NCI-H526 (cell line): ENCODE measurements around the gene SLC25A12.
"Not testable (repeated sequence)": the region's sequence is repeated elsewhere in the genome, so short reads cannot be mapped to it uniquely, and the experiment has no call there.

Experiments
- DNase-seq, 2 experiments: peaks; one replicate each; lab custom pipeline; 2025; lab: John Stamatoyannopoulos, UW

The SLC25A12 gene

DNA sequence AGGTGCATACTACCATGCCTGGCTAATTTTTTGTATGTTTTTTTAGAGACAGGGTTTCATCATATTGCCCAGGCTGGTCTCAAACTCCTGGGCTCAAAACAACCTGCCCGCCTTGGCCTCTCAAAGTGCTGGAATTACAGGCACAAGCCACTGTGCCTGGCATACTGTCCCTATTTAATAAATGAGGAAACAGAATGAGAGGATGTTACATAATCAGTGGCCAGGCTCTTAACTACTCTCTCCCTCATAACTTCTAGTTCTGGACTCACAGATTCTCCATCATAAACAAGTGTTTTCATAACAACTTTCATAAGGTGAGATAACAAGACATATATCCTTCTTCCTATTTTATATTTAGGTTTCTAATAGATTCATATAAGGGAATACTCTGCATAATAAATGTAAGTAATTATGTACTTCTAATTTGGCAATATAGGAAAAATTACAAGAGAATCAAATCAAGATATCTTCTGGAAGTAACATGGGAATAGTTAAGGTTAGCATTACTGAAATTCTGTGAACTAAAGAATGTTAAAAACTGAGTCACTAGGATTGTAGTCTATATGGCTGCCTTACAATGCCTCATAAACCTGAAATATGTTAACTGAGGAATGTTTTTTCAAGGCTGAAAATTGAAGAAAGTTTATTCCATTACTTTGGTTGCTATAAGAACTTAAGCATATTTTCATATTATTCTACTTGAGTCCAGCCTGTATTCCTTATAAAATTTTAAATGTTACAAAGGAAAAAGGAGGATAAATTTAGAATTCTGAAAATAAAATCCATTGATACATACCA, 71.3 kb downstream of the SLC25A12 start:
- no peak for DNase-seq

DNA sequence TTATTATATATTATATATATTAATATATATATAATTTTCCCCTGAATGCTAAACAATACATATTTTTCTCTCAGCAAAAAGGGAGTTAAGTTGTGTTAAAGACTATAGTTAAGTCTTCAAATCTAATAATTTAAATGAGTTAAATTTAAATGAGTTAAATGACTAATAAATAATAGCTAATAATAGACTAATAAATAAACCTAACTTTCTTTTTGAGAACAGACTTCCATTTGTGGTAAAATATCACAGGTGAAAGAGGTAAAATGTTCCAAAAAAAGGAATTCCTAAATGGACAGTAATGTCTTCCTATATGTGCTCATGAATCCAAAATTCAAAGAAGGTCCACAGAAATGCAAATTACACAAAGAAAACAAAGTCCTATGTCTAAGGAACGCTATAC, 74.6 kb downstream of the SLC25A12 start:
- DNase-seq = no peak

DNA sequence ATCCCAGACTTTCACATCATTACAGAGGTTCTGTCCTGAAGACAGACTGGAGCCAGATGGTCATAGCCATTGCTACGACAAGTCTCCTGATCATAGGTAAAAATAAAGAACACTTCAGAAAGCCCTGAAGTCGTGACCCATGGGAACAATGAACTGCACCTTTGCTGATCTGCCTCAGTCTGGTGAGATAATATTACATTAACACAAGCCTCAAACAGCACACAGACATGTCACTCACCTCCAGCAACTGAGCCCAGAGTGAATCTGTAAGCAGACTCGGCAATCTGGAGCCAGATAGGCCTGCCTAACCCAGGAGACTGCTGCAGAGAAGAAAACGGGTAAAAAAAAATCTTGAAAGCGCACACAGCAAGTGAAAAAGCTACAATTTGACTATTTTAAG, 79.2 kb downstream of the SLC25A12 start:
- no peak for DNase-seq

DNA sequence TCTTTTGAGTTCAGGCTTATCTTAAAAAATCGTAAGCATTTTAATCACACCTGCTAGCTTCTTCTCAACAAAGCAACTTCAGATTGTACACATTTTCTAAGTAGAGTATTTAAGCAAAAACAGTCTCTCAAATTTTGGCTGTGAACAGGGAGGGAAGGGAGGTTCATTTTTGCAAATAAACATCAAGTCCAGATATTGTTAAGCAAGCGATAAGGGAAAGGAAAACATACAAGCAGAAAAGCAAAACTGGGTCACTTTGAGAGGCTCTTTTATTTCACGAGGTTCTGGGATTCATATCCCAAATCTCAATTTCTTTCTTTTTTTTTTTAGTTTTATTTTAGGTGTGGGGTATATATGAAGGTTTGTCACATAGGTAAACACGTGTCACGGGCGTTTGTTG, 79.9 kb downstream of the SLC25A12 start:
- no peak for DNase-seq

DNA sequence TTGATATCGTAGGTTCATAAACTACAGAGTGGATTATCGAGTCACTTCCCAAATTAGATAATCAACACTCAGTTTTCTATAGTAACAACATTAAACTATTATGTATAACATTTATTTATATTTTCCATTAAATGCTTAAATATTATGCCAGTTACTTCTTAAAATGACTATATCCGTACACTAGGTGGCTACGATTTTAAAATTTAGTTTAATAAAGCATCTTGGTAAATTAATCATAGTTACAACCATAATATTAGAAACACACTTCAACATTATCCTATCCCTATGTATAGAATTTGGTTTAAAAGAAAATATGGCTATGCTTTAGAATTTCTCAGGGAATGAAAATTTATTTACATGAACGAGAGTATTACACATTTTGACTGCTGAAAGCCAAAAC, 80.3 kb downstream of the SLC25A12 start:
- no peak for DNase-seq

DNA sequence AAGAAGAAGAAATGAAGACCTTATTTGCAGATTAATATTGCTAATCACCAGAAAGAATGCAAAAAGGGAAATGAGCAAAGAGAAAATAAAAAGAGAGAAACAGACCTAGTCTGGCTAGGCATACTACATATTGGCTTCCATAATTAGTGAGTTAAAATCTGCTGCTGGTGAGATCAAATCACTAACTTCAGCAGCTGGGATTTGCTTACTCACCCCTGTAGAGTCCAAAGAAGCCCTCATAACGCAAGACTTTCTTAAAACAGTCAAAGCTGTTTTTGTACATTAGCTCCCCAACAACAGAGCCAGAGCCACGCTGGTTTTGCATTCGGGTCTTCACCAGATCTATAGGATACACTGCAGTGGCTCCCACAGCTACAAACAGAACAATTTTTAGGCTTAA, 80.9 kb downstream of the SLC25A12 start:
- no peak for DNase-seq

DNA sequence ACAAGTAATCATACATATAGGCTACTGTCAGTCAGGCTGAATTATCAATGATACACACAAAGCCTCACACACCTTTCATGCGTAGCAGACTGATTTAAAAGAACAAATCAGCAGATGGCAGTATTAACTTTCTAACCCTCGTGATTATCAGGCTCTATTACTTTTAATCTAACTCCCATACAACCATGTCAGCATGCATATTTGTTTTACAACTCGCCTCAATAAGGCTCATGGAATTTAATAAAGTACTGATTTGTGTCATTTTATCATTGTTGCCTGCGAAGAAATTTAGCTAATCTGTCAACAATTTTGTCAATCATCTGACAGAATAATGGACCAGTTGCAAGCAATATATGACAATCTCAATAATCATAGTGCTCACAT, 82.8 kb downstream of the SLC25A12 start:
- peak; percentile 12 to 71 for DNase-seq

DNA sequence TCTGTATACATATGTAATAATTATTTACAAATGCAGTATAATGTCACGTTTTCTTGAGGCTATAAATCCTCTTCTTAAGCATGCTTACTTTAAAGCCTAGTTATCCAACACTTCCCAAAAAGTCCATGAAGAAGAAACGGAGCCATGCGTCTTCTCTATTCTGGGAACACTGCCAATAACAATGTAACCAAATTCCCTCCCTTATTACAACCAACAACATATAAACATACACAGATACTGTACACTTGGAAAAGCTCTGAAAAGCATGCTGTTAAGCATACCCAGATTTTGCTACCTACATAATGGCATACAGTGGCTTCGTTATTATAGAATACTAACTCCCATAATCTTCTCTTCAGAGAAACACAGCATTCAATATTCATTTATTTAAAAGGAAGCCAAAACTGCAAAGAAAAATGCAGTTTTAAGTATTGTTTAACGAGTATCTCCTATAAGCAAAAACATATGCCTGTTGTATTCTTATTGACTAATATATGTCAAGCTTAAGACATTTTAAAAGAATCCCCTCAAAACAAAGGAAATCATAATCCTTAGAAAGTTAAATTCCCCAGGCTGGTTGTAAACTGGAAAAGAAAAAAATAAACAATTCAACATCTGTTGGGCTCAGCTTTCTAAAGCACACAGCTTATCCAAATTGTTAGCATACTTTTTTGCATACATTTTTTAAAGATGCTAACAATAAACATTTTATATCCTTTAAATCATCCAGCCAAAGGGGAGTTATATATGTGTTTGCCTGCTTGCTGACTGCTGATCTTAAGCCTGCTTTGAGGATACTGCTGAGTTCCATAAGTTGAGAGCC, 83.4 kb downstream of the SLC25A12 start:
- no peak for DNase-seq

DNA sequence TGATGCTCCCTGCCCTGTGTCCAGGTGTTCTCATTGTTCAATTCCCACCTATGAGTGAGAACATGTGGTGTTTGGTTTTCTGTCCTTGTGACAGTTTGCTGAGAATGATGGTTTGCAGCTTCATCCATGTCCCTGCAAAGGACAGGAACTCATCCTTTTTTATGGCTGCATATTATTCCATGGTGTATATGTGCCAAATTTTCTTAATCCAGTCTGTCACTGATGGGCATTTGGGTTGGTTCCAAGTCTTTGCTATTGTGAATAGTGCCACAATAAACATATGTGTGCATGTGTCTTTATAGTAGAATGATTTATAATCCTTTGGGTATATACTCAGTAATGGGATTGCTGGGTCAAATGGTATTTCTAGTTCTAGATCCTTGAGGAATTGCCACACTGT, 85.2 kb downstream of the SLC25A12 start:
- DNase-seq = not testable (repeated sequence)

DNA sequence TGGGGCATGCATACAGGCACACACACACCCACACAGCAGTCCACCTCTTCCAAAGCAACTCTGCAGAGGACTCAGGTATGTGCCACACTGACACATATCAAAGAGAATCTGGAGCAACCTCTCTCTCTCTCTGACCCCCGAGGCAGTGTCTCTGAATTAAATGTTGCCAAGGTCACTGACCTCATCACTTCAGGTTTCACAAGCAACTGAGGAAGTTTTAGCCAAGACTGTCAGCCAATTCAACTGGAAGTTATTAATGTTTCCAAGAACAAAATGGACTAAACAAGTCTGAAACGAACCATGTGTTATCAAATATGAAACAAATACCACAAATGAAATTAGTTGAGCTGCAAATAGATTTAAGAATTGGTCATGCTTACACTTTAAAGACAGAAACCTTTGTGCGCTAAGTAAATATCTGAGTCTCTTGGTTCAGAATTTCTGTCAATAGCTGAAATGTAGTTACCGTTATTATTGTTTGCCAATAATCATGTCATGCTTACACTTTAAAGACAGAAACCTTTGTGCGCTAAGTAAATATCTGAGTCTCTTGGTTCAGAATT, 86.1 kb downstream of the SLC25A12 start:
- DNase-seq = no peak

DNA sequence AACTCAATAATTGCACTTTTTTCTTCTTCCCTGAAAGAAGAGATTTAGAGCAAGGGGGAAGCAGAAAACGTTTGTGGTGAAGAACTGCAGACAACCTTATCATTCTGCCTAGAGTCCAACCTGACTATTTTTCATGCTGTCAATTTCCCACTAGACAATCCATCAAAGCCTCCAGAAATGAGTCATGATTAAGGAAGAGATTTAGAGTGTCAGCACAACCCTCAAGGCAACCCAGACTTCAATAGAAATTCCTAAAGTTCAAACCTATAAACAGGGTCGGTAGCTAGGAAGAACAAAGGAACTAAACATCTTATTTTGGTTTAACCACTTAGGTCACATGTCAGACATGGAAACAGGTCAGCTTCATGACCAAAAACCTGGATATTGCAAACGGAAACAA, 86.9 kb downstream of the SLC25A12 start:
- no peak for DNase-seq

DNA sequence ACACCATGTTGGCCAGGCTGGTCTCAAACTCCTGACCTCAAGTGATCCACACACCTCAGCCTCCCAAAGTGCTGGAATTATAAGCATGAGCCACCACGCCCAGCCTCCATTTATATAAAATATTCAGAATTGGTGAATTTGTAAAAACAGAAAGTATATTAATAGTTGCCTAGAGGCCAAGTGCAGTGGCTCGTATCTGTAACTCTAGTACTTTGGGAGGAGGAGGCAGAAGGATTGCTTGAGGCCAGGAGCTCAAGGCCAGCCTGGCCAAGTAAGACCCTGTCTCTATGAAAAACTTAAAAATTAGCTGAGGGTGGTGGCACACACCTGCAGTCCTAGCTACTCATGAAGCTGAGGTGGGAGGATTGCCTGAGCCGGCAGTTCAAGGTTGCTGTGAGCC, 89.6 kb downstream of the SLC25A12 start:
- no peak for DNase-seq

DNA sequence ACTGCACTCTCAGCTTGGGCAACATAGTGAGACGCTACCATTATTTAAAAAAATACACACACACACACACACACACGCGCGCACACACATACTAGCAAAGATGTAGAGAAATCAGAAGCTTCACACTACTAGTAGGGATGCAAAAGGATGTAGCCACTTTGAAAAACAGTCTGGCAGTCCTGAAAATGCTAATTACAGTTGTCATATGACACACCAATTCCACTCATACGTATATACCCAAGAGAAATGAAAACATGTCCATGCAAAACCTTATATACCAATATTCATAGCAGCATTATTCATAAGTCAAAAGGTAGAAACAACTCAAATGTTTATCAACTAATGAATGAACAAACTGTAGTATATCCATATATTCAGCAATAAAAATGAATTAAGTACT, 90.3 kb downstream of the SLC25A12 start:
- DNase-seq = no peak

DNA sequence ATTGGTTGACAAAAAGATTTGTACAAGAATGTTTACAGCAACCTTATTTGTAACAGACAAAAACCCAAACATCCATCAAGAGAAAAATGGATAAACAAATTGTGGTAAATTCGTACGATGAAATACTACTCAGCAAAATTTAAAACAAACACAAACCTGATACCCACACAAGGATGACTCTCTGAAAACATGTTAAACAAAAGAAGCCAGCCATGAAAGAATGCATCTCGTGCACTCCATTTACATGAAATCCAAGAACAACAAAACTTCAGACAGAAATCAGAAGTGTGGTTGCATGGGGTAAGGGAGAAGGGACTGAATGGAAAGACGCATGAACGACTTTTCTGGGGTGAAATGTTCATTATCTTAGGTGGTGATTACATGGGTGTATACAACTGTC, 93.4 kb downstream of the SLC25A12 start:
- no peak for DNase-seq

DNA sequence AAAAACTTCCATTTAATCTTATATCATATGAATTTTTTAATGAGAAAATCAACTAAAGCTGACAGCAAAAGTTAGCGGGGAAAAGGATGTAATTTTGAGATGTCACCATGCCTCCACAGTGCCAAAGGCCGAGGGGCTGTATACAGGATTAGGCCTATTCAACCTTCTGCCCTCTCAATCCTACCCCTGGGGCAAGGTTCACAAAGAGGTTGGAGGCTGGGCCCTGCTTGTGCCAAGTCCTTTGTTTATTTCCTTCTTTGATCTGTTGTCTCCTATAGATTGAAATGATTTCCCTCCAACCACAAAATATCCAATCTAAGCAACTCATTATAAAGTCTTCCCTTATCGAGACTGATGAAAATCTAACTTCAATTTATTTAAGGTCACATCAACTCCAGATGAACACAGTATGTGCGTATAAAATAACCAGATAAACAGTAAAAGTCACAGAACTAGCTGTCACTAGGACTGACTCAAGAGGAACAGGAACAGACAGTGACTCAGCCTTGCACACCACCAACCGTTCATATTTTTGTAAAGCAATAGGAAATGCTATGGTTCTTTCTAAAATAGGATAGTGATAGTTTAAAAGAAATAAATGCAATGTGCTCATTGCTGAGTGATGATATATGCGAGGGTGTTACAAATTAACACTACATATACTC, 95.8 kb downstream of the SLC25A12 start:
- no peak for DNase-seq

DNA sequence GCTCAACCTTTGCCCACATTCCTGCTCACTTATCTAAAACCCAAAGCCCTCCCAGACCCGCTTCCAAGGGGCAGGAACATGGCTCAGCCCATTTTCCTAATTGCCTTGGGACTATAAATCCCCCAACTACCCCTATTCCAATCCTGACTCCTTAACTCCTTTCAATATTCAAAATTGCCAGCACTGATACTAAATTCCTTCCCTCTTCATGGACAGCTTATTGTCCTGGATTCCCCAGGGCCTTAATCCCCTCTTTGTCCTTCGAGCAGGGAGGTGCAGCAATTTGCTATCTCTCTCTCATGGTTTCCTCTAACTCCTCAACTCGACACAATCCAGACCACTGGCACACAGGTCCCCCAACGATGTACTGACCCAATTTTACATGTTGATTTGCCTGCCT, 99.1 kb downstream of the SLC25A12 start:
- DNase-seq = no peak

DNA sequence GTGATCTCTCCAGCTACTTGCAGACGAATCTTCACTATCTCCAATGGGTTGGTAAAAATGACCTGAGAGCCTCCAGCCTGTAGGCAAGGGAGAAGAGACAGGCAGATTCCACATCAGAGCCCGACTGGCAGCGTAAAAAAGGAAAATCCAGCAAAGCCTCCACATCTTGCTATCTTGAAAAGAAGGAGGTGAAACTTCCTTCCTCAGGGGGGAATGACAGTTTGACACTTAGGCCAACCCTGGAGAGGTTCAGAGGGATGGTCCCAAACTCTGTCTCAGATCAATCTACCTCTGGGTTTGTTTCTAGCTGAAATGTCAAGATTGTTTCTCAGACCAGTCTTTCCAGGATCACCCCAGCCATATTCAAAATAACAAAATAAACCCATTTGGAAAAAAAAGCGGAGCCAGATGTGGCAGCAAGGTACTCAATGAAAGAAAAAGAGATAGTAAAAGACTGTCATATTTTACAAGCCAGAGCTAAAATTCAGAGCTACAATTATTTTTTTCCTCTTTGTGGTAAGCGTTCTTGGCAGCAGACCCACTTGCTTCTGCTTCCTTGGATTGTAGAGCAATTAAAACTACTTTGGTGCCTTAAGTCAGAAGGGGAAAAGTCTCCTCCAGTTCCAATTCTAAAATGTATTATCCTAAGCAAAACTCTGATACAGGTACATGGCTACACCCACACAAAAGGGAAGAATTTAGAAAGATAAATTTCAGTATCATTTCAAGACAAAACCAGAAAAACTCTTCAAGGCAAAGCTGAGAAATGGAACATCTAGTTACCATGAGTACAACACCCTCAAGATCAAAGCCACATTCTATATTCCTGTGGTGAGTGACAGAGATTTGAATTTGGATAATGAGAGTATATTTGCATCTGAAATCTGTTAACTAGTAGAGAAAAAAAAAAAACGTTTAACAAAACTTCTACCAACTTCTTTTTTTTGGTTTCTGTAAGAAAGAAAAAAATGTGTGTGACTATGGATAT, 100.1 kb downstream of the SLC25A12 start:
- no peak for DNase-seq

DNA sequence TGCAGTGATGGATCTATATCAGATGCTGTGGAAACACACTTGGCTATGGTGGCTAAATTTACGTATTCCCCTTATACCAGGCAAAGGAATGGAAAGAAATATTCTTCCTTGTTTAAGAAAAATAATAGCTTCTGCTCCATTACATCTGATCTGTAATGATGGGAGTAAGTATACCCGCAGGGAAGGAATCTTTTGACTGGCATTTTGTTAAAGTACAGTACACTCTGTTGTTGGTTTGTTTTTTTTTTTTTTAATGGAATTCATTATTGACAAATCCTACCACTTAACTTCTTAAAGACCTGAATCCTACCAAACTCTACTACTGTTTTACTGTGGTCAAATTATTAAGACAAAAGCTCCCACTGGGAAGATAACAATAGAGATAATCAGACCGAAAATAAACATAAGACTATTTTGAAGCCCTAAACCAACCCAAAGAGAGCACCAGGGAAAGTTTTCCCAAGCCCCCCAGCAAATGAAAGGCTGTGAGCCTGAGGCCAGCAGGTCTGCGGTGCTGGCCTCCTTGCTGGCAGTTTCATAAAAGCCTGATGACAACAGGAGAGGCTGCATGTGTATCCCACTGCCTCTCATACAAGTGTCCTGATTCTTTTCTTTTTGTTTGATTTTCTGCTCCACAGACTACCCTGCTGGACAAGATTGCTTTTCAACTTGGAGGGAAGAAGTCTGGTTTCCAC, 101.0 kb downstream of the SLC25A12 start:
- DNase-seq = no peak

DNA sequence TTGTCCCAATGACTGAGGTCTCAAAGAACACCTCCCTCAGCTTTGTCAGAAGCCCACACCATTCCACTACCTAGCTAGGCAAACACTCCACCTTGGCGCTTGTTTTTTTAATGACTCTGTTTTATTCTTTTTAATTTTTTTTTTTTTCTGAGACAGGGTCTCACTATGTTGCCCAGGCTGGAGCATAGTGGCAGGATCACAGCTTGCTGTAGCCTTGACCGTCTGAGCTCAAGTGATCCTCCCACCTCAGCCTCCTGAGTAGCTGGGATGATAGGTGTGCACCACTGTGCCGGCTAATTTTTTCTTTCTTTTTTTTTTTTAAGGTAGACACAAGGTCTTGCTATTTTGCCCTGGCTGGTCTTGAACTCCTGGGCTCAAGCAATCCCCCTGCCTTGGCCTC, 101.9 kb downstream of the SLC25A12 start:
- no peak for DNase-seq

DNA sequence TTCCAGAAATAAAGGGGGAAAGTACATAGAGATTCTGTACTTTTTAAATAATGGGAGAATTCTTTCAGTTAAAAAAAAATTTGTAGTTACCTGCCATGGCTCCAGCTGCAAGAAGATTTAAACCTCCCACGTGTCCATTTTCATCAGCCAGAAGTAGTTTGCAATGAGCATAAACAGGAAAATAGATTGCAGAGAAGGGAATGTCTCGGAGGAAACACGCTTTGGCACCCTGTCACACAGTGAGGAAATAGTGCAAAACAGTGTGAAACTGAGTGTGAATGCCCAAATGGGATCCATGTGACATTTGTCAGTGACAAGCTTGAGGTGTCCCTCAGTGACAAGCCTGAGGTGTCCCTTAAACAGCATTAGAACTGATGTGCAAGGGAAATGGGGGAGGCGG, 102.7 kb downstream of the SLC25A12 start:
- DNase-seq = no peak

DNA sequence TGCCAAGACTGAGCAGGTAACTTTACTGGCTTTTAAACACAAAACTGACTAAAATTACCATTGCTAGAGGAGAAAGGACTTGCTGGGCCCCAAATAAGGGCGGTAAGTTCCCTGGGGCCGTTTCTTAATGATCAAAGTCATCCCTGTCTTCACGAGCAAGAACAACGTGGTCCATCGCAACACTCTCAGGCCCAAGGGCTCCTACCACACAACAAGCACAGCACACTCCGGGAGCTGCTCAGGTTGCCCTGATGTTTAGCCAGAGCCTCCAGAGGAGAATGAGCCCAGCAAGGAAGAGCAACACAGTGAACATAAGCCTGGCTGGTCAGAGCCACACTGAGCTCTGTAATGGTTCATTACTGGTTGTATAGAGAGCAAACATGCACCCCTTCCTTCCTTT, 104.1 kb downstream of the SLC25A12 start:
- DNase-seq = no peak
